PC-9 (cell line): ENCODE results near the gene ENPEP. TPM values are rescaled to one million over a fixed set of nuclear protein-coding genes. Genes with fewer than 3 reads are reported as not detected.
"Not testable (repeated sequence)": the region's sequence is repeated elsewhere in the genome, so short reads cannot be mapped to it uniquely, and the experiment has no call there.

Source experiments
- BruUV-seq: library from RNA; stranded (reverse); fragments of 400-500 nt; replicated peaks from 2 replicates; lab custom pipeline; 2021; lab: Mats Ljungman, UMichigan
- CTCF ChIA-PET: fragments of 300-600 bp; sonication (Branson Sonifier 250); formaldehyde crosslinking; loops from one replicate; lab custom pipeline; 2022; ENCODE audit warnings: antibody characterized with exemption; lab: Charles Lee
- POLR2A ChIA-PET: fragments of 300-600 bp; sonication (Branson Sonifier 250); formaldehyde crosslinking; loops from one replicate; lab custom pipeline; 2022; ENCODE audit warnings: antibody characterized with exemption; ENCODE audit not compliant: unreplicated experiment; lab: Charles Lee
- DNase-seq, 2 experiments: peaks; one replicate each; pipeline versions ENCODE4 v3.0.0 to v3.0.0-alpha.2; 2015 to 2022; ENCODE audit warnings: mixed read lengths in 1 of 2
- H2AFZ ChIP-seq: fragments of 200-600 bp; sonication (generic); 2 replicates; pipeline ENCODE4 v1.8.1; 2017; ENCODE audit warnings: antibody characterized with exemption
- H3F3A ChIP-seq: fragments of 200-600 bp; sonication (generic); 2 replicates; pipeline ENCODE4 v1.8.1; 2017; ENCODE audit warnings: antibody characterized with exemption, mild to moderate bottlenecking, low read depth; ENCODE audit not compliant: insufficient read depth
- H3K27ac ChIP-seq: fragments of 200-600 bp; sonication (generic); 2 replicates; pipeline ENCODE4 v1.6.1; 2016; ENCODE audit warnings: mixed run types
- H3K27me3 ChIP-seq: fragments of 200-600 bp; sonication (generic); 2 replicates; pipeline ENCODE4 v1.6.1; 2016; ENCODE audit warnings: low read depth, mixed run types; ENCODE audit not compliant: insufficient read depth
- H3K36me3 ChIP-seq: fragments of 200-600 bp; sonication (generic); 2 replicates; pipeline ENCODE4 v1.6.1; 2016; ENCODE audit warnings: low read depth, mixed run types
- H3K4me1 ChIP-seq: fragments of 200-600 bp; sonication (generic); replicated peaks from 2 replicates; pipeline ENCODE4 v1.6.1; 2016; ENCODE audit warnings: mixed run types; ENCODE audit not compliant: insufficient read depth
- H3K4me2 ChIP-seq: fragments of 200-600 bp; sonication (generic); 2 replicates; pipeline ENCODE4 v1.6.1; 2017; ENCODE audit warnings: mixed run types
- H3K4me3 ChIP-seq: fragments of 200-600 bp; sonication (generic); 2 replicates; pipeline ENCODE4 v1.6.1; 2016; ENCODE audit warnings: mixed run types
- H3K79me2 ChIP-seq: fragments of 200-600 bp; sonication (generic); 2 replicates; pipeline ENCODE4 v1.6.1; 2017; ENCODE audit warnings: low read depth, mixed run types
- H3K9me2 ChIP-seq: fragments of 200-600 bp; sonication (generic); 2 replicates; pipeline ENCODE4 v1.8.1; 2017; ENCODE audit warnings: mild to moderate bottlenecking; ENCODE audit not compliant: insufficient read depth
- H3K9me3 ChIP-seq: fragments of 200-600 bp; sonication (generic); 2 replicates; pipeline ENCODE4 v1.8.1; 2016; ENCODE audit warnings: low read depth; ENCODE audit not compliant: insufficient read depth
- H4K20me1 ChIP-seq: fragments of 200-600 bp; sonication (generic); 2 replicates; pipeline ENCODE4 v1.8.1; 2017; ENCODE audit not compliant: insufficient read depth
- EZH2 ChIP-seq: fragments of 200-600 bp; sonication (generic); IDR thresholded peaks from 2 replicates; pipeline ENCODE4 v1.8.0; 2017; ENCODE audit warnings: antibody characterized with exemption, low read depth
- intact Hi-C: fragments of 100-400 bp; cut with micrococcal nuclease; formaldehyde crosslinking; loops from one replicate; pipeline ENCODE4 v1.10.0; 2022; ENCODE audit not compliant: unreplicated experiment
- total RNA-seq: library from RNA; stranded (reverse); gene quantifications from 2 replicates; pipeline ENCODE4 v1.2.3, GENCODE V29; 2021
- TF ChIP-seq, protein P1 (sequence below): fragments of 200-600 bp; sonication (generic); conservative IDR thresholded peaks from 2 replicates; pipeline ENCODE4 v1.6.1; 2017; ENCODE audit warnings: mixed run types, antibody characterized with exemption, mild to moderate bottlenecking, moderate library complexity

Gene ENPEP
- total RNA-seq, 1 experiment from 2014 or later: not detected

DNA sequence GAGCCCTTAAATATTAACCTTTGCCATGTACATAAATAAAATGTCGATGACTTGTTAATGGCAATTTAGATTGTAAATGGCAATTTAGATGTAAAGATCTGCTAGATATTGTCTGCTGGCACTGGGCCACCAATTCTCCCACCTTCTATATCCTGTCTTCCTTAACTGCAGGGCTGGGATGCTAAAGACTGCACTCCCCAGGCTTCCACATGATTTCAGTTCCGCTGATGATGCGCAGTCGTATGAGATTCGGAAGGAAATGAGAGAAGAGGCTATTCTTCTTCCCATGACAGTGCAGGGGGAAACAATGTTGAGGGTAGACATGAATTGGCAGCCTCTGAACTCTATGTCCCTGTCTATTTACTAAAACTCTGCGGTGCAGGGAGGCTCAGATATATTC is 91.3 kb downstream of the ENPEP start:
- H3K9me2 ChIP-seq: no peaks in the 10 kb centered on the region
- H3K9me3 ChIP-seq: no peaks in the 10 kb centered on the region
- H2AFZ ChIP-seq: no peak overlapping the region
- POLR2A ChIA-PET: no interaction called here
- CTCF ChIA-PET: no interaction called here
- intact Hi-C loops: no loop called here
- TF ChIP-seq, protein P1, sequence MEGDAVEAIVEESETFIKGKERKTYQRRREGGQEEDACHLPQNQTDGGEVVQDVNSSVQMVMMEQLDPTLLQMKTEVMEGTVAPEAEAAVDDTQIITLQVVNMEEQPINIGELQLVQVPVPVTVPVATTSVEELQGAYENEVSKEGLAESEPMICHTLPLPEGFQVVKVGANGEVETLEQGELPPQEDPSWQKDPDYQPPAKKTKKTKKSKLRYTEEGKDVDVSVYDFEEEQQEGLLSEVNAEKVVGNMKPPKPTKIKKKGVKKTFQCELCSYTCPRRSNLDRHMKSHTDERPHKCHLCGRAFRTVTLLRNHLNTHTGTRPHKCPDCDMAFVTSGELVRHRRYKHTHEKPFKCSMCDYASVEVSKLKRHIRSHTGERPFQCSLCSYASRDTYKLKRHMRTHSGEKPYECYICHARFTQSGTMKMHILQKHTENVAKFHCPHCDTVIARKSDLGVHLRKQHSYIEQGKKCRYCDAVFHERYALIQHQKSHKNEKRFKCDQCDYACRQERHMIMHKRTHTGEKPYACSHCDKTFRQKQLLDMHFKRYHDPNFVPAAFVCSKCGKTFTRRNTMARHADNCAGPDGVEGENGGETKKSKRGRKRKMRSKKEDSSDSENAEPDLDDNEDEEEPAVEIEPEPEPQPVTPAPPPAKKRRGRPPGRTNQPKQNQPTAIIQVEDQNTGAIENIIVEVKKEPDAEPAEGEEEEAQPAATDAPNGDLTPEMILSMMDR: no peak
- TF ChIP-seq EZH2: no peak
- no peak overlapping the region for H3K4me2 ChIP-seq
- BruUV-seq: no TSS peak
- H3K27me3 ChIP-seq: no peaks in the 10 kb centered on the region
- no peaks in the 10 kb centered on the region for H3K79me2 ChIP-seq
- no peak overlapping the region for H3K27ac ChIP-seq
- DNase-seq: no peak
- H3K4me1 ChIP-seq: no peaks in the 10 kb centered on the region
- H4K20me1 ChIP-seq: no peaks in the 10 kb centered on the region
- no peaks in the 10 kb centered on the region for H3K36me3 ChIP-seq
- no peaks in the 10 kb centered on the region for H3F3A ChIP-seq
- H3K4me3 ChIP-seq: no peak overlapping the region

DNA sequence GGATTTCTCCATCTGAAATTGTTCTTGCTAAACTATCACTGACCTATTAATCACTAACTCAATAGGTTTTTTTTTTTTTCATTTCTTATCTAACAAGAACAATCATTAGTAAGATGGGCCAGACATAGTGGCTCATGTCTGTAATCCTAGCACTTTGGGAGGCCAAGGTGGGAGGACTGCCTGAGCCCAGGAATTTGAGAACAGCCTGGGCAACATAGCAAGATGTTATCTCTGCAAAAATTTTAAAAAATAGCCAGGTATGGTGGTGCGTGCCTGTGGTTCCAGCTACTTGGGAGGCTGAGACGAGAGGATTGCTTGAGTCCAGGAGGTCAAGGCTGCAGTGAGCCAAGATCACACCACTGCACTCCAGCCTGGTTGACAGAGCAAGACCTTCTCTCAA is 100.7 kb downstream of the ENPEP start:
- POLR2A ChIA-PET, H3K79me2 ChIP-seq, DNase-seq, H3K27me3 ChIP-seq, H3K36me3 ChIP-seq, H3K9me3 ChIP-seq, BruUV-seq, H3K4me3 ChIP-seq, H4K20me1 ChIP-seq, H2AFZ ChIP-seq, H3K9me2 ChIP-seq, intact Hi-C loops, H3K4me1 ChIP-seq, CTCF ChIA-PET, H3F3A ChIP-seq, H3K4me2 ChIP-seq, H3K27ac ChIP-seq: not testable (repeated sequence)

DNA sequence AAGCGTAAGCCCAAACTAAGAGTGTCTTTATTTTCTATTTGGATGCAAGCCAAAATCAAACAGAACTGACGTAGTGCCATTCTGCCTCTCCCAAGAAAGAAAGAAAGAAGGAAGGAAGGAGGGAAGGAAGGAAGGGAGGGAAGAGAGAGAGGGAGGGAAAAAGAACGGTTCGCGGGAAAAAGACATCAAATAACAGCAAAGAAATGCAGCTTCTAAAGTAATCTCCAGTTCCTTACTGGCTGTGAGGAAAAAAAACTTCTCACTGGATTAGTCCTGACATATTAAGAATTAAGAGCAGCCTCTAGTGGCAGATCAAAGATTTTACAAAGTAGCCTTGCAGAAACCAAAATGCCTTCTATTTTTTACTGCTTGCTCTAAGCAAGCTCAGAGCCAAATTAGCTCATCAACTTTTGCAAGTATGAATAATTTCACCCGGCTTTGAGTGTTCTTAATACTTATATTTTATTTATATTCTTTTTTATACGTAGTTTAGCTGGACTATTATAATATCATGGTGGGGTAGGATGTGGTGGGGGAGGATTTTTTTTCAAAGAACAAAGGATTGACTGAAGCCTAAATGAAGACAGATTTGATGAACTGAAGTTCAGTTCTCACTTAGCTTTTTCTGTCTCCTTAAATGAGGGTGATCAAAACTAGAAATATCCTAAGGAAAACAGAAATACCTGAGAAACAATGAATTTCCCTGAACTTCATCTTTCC is 110.3 kb downstream of the ENPEP start:
- Histone ChIP-seq H3K4me3 (no peak overlapping the region), H3K36me3 (no peaks in the 10 kb centered on the region), H2AFZ (no peak overlapping the region), H3K9me3 (no peaks in the 10 kb centered on the region), H3K4me2 (peak overlapping the region; percentile 34; the same call in 1 of the 2 replicates), H3F3A (no peaks in the 10 kb centered on the region), H3K4me1 (no peaks in the 10 kb centered on the region), H4K20me1 (no peaks in the 10 kb centered on the region), H3K79me2 (no peaks in the 10 kb centered on the region), H3K9me2 (no peaks in the 10 kb centered on the region), H3K27ac (no peak overlapping the region), H3K27me3 (no peaks in the 10 kb centered on the region)
- BruUV-seq: no TSS peak
- TF ChIP-seq, protein P1: peak; percentile 55
- no peak for TF ChIP-seq EZH2
- ChIA-PET POLR2A (no interaction called here), CTCF (interaction anchor here (0.5 to 0.6 kb wide), 5 partner anchors 66 to 1288 kb away, joined by 3 to 11 read pairs (median 3); partner anchors contain the start of gene CFI)
- DNase-seq: peak in 1 of 2 experiments; percentile 42
- intact Hi-C loops: loop anchor here (1.0 to 2.0 kb wide), 3 partner anchors 70 to 1445 kb away; no protein-coding TSS in a partner anchor
